GM21528 (cell line): ENCODE results near the gene MAB21L2.

Experiments
- ATAC-seq: cut with Tn5 transposase; IDR thresholded peaks from one replicate; pipeline ENCODE4 v1.9.1; 2021; ENCODE audit warnings: mild to moderate bottlenecking, moderate library complexity; ENCODE audit not compliant: unreplicated experiment, low FRiP score

The MAB21L2 gene

GRCh38 chr4:150599547-150599946 is 17.6 kb downstream of the MAB21L2 start:
- ATAC-seq: no peak

GRCh38 chr4:150600812-150601445 is 19.0 kb downstream of the MAB21L2 start:
- no peak for ATAC-seq

GRCh38 chr4:150609131-150609530 is 27.2 kb downstream of the MAB21L2 start:
- ATAC-seq: no peak

GRCh38 chr4:150619042-150619441 is 37.1 kb downstream of the MAB21L2 start:
- ATAC-seq: no peak

- ATAC-seq: no peak
Measured at GRCh38 chr4:150624055-150624454, 42.1 kb downstream of the MAB21L2 start.

- no peak for ATAC-seq
Measured at GRCh38 chr4:150625033-150625432, 43.1 kb downstream of the MAB21L2 start.

- no peak for ATAC-seq
Measured at GRCh38 chr4:150628073-150628472, 46.1 kb downstream of the MAB21L2 start.

GRCh38 chr4:150632639-150633038 is 50.7 kb downstream of the MAB21L2 start:
- no peak for ATAC-seq
